ENCODE measurements around the gene FSTL4. TPM values are rescaled to one million over a fixed set of nuclear protein-coding genes. Genes with fewer than 3 reads are reported as not detected.

The FSTL4 gene
- total and polyA plus RNA-seq, 2 of the 13 experiments (the other 11 are each of a cell fraction or from before 2014, with no cell fraction given): 2.1 to 3.0 TPM

- TF ChIP-seq ZNF597 (CRISPR knock-in tag; IDR thresholded peaks at IDR 0.05) (no peak), ZBTB40 (IDR thresholded peaks at IDR 0.05) (no peak), ZBTB40 (CRISPR knock-in tag; IDR thresholded peaks at IDR 0.05) (no peak), ARNTL (CRISPR knock-in tag; IDR thresholded peaks at IDR 0.05) (no peak), ZNF678 (CRISPR knock-in tag; IDR thresholded peaks at IDR 0.05) (no peak), DR1 (CRISPR knock-in tag; IDR thresholded peaks at IDR 0.05) (no peak), ZNF232 (CRISPR knock-in tag; IDR thresholded peaks at IDR 0.05; ENCODE audit: borderline replicate concordance) (no peak), NCOA2 (CRISPR knock-in tag; IDR thresholded peaks at IDR 0.05) (no peak), ZSCAN30 (CRISPR knock-in tag; IDR thresholded peaks at IDR 0.05) (no peak), REL (CRISPR knock-in tag; conservative IDR thresholded peaks at IDR 0.05) (no peak), MAZ (IDR thresholded peaks at IDR 0.05; ENCODE audit: borderline replicate concordance, low read depth, low read length) (0 out of 2 replicates have a peak, but pooled peaks have one; percentile 8), MAZ (CRISPR knock-in tag; IDR thresholded peaks at IDR 0.05; ENCODE audit: low read depth) (no peak), TRAFD1 (CRISPR knock-in tag; IDR thresholded peaks at IDR 0.05; ENCODE audit: borderline replicate concordance) (no peak), ZBTB34 (CRISPR knock-in tag; IDR thresholded peaks at IDR 0.05) (no peak), TMF1 (CRISPR knock-in tag; IDR thresholded peaks at IDR 0.05; ENCODE audit: low read depth) (no peak), ZNF274 (CRISPR knock-in tag; IDR thresholded peaks at IDR 0.05) (no peak), FOXA1 (IDR thresholded peaks at IDR 0.05) (no peak), FOXA1 (CRISPR knock-in tag; IDR thresholded peaks at IDR 0.05) (no peak), POLR2AphosphoS2 (IDR thresholded peaks at IDR 0.05; ENCODE audit: low read depth, low read length) (no peak), ZBTB21 (CRISPR knock-in tag; IDR thresholded peaks at IDR 0.05) (no peak)
Measured at GRCh38 chr5:133252133-133252480, 360.2 kb downstream of the FSTL4 start (continued).

Data from HepG2 (cell line).